Measurements from ENCODE around the gene PPIL1.
"Not testable (repeated sequence)": the region's sequence is repeated elsewhere in the genome, so short reads cannot be mapped to it uniquely, and the experiment has no call there.

Gene PPIL1
- total RNA-seq: 7.3 to 29.8 (median 17.1) reads per million in 17 experiments

DNA sequence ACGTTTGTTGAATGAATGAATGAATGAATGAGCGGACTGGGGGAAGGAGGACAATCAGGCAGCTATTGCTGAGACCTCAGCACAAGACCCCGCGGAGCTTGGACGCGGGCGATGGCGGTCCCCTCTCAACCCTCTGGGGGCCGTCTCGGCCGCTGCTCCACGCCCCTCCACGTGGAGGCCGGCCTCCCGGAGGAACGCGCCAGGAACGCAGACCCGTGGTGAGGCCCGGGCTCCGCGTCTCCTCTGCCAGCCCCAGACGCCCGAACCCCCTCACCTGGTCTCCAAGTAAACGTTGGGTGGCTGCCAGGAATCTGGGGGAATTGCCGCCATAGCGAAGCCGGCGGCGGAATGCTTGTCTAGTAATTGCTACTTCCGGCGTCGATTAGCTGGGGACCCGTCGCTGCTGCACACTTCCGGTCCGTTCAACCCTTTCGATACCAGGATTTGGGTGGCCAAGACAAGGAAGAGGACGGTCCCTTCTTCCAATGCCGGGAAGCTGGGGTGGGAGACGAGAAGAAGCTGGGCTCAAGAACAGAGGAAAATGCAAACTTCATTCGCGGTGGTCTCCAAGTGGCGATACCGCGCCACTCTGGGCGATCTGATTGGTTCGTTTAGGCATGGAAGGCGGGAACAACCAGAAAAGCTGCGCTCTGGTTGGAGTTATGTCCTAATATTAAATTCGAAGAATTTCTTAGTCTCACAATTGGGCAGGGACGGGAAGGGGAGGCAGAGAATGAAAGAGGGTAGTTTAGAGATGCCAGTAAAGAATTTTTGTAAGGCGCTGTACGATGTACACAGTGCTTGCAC lies at the start of gene PPIL1:
Gene PPIL1 (minus strand): TSS at position 361 of the 807 bp plus-strand sequence. CDS start 31 bp downstream, at position 330.
- DNase-seq: peak; percentile 88 to 94 (median 92)

DNA sequence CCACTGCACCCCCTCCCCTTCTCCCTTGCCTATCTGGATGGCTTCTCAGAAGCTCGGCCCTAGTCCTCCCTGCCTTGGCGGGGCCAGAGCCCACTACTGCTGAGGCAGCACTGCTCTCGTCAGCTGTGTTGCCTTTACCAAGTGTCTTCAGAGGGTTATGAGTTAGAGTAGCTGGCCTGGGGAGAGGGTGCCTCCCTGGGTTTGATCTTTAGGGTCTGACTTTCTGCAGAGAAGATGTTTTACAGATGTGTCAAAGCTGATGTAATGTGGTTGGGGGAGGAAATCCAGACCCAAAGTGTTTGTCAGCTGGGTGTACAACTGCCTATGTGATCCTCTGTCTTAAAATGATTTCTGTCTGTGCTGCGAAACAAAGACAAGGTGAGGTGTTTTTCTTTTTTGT lies 49.5 kb upstream of the PPIL1 start:
- no peak for DNase-seq

DNA sequence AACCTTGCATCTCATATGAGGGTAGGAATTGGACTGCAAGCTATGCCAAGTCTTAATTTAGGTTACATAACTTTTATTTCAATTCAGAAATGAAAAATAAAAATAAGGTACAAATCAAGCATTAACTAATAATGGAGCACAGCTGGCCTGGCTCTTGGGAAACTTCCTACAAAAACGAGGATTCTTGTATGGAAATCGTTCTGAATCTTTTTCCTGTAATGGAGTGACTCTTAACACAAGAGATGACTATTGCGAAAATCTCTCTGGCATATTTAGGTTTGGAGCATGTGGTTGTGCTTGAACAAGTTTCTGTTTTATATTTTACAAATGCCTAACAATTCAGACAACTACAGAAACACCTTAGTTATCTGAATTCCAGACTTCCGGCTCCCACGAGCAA lies 45.9 kb upstream of the PPIL1 start:
- DNase-seq: no peak

DNA sequence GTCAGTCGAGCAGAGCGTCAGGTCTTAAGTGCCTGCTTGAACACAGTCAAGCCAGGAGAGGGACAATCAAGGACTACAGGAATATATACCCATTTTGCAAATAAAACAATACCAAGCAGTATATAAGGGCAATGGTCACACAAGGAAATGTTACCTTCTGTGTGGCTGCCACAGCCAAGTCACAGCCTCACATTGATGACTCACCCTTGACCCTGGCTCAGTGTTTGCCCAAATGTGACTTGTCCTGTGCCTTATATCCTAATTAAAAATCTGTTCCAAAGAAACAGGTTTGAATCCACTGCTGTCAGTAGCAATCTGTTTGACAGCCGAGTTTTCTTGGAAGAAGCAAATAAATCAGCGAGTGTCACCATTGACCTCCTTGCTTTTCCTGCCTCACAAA lies 45.4 kb upstream of the PPIL1 start:
- DNase-seq: no peak

DNA sequence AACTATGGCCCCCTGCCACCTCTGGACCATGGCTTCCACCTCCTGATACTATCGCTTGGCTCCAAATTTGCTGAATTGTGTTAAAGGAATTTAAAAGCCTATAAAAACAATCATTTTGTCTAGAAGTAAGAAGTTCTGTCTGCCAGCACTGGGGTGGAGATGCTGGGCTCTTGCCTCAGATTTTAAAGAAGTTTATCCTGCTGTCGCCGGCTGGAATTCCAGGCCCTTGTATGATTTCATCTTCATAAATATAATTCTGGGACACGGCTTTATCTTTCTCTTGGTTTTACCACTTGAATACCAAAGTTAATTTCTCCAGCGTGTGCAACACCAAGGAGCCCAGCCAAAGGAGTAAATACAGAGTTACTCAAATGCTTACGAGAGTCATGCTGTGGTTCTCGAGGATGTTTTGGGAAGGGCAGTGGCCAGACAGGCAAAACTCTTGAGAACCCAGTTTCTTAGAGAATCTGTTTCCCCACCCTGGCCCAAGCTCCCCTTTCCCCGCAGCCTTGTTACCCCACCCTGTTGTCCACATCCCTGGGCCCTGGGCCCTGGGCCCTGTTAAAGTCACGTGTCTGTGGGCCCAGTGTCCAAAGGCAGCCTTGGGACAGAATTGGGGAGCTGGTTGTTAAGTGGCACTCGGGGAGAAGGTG lies 43.1 kb upstream of the PPIL1 start:
- no peak for DNase-seq

DNA sequence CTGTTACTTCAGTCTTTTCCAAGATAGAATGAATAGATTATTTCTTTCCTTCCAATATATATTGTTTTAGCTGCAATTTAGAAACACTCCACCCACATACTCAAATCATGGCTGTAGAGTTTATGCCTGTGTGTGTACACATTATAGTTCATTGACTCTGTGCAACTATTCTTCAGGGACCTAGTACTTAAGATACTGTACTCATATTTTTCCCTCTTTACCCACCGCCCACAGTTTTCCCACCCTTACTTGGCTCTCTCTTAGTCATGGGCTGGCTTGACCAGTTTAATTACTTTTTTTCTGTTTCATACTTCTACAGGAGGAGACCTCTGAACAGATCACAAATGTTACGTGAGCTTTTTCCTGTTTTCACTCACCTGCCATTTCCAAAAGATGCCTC lies 41.5 kb upstream of the PPIL1 start:
- peak in 2 of 4 experiments; percentile 2 to 5 for DNase-seq

DNA sequence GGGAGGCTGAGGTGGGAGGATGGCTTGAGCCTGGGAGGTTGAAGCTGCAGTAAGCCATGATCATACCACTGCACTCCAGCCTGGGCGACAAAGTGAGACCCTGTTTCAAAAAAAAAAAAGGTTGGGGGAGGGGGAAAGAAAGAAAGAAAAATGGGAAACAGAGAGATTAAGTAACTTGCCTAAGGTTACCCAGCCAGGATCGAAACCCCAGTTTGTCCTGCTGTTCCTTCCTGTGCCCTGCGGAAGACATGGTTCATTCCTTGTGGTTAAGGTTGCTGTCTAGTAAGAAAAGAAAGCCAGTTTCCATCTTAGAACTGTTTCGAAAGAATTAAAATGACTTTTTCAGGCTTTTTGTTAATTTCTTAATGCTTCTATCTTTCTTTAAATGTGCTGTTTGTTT lies 41.0 kb upstream of the PPIL1 start:
- peak in 2 of 4 experiments; percentile 29 to 33 for DNase-seq

DNA sequence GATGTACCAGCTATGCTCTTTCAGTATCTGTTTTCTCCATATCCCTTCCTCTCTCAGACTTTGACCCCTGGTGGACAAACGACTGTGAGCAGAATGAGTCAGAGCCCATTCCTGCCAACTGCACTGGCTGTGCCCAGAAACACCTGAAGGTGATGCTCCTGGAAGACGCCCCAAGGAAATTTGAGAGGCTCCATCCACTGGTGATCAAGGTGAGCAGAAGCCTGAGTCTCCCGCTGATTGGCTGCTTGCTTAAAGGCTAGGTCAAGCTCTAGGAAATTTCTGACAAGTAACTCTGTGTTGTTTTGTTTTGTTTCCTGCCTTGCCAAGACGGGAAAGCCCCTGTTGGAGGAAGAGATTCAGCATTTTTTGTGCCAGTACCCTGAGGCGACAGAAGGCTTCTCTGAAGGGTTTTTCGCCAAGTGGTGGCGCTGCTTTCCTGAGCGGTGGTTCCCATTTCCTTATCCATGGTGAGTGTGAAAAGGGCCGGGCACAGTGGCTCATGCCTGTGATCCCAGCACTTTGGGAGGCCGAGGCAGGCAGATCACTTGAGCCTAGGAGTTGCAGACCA lies 39.7 kb upstream of the PPIL1 start:
- peak in 3 of 4 experiments; percentile 14 to 43 (median 17) for DNase-seq

DNA sequence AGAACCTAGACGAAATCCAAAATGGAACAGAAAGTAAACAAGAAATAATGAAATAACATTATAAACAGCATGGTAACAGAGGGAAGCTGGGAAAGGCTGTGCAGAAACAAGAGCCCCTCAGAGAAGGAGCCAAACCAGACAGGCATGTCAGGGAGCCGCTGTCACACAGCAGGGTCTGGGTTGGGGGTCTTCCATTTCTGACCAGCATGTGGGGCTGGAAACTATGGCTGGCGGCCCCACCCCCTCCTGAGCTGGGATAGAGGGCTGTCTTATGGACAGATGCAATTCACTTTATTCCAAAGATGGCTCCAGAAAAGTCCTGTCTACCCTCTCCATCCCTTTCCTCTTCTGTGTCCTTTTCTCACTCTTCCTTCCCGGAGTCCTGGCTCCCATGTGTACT lies 38.5 kb upstream of the PPIL1 start:
- no peak for DNase-seq

DNA sequence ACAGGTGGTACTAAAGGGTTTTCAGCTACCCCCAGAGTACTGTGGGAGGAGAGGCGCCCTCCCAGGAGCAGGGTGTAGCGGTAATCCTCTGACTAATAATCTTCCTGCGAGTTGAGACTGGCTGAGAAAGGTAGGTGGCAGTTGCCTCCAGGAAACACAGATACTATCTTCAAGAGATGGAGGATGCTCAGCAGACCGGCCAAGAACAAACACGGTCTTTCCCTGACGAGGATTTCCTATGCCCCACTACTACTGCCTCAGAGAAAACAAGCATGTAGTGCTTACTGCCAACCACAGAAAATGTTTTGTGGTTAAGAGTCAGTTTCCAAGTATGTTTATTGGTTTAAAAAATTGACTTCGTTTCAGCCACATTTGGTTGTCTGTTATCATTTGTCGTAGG lies 38.0 kb upstream of the PPIL1 start:
- DNase-seq: no peak

DNA sequence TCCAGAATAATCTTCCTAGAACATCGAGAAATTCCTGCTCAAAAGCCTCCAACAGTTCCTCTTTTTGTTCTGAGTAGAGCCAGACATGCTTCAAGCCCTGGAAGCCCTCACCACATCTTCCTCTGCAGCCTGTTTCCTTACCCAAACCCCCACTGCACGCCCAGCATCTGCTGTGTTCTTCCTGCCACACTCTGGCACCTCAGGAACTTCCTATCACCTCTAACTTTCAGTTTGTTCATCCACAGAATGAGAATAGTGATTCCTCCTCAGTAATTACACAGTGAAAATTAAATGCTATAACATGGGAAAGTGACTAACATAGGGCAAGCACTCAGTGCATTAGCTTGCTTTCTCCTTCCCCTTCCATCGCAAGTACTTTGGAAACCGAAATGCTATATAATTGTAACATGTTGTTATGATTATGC lies 37.4 kb upstream of the PPIL1 start:
- DNase-seq: peak; percentile 49 to 69 (median 60)

DNA sequence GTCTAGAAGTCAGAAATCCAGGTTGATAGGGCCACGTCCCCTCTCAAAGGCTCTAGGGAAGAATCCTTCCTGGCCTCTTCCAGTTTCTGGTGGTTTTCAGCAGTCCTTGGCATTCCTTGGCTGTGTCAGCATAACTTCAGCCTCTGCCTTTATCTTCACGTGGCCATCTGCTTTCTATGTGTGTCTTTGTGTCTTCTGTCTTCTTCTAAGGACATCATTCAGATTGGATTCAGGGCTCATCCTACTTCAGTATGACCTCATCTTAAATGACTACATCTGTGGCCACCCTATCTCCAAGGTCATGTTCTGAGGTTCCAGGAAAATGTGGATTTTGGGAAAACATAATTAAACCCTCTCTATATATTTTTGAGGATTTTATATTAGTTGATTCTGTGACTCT lies 34.1 kb upstream of the PPIL1 start:
- DNase-seq: no peak

DNA sequence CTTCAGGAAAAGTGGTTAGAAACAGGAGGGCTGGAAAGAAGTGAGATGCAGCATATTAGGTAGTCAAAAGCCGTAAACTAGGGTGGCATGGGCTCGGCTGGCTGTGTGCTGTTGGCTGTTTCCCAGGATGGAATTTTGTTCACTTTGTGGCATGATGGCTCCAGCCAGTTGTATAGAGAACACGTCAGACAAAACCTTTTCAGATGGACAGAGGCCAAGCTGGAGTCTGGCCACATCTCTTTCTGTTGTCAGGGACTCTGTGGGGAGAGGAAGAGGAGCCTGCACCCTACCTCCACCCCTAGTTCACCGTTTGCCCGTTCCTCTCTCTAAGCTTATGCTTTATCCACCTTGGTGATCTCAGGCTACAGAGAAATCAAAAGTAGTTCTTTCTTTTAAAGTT lies 33.2 kb upstream of the PPIL1 start:
- no peak for DNase-seq

DNA sequence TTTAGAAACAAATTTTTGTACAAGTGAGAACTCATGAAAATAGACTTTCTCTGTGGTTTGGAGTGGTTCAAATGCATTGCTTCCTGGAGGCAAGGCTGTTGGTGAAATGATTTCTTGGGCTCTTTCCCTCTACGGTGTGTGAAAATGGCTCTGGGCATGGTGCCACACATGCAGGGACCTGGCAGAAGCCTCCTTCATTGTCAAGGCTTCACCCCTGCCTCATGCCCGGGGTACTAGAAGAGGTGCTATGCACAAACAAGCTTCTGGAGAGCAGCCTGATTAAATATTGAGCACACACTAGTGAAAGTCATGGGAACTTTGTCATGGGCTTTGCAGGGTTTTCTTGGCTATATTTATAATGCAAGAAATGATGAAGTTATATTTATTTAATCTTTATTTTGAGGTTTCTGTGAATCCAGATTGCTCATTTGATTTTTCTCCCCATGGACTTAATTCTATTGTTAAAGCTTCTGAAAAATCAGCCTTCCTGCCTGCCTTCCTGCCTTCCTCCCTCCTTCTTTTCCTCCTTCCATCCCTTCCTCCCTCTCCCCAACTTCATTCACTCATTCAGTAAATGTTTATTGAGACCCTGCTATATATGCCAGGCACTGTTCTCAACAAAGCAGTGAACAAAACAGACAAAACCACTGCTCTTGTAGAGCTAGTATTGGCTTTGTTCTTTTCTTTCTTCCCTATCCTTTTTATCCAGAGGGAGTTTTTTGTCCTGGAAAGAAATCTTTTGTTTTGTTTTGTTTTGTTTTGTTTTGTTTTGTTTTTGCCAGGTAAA lies 32.1 kb upstream of the PPIL1 start:
- no peak for DNase-seq

DNA sequence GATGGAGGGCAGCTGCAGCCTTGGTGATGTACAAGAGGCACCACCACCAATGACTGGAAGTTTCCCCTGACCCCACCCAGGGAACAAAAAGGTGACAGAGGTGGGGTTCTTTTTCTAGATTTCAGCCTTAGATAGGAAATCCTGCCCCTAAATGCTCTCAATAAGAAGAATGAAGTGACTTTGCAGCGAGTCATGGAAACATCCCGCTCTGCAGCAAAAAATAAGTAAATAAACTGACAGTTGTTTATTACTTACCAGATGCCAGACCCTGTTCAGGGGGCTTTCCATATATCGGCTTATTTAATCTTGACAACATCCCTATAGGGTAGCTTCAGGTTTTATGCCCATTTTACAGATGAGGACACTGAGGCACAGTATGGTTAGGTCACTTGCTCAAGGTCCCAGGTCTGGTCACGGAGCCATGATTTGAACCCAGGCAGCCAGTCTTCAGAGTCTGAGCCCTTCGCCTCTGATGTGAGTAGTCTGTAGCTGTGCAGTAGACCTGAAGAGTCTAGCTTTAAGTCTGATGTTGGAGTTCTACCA lies 30.3 kb upstream of the PPIL1 start:
- DNase-seq: no peak

DNA sequence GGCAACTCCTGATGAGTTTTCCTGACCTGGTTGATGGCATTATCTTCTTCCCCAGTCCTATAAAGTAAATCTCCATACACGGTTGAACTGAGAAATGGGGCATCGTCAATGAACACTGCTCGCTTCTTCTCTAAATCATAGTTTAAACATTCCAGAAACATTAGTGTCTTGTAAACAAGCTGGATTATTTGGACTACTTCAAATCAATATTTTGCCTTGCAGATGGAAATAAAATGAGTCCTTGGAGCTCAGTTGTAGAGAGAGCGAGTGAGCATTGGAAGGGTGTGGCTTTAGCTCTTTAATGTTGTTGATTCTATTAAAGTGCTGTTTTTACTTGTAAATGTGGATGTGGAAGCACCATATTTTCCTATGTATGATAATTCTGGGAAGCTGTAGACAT lies 29.5 kb upstream of the PPIL1 start:
- DNase-seq: no peak

DNA sequence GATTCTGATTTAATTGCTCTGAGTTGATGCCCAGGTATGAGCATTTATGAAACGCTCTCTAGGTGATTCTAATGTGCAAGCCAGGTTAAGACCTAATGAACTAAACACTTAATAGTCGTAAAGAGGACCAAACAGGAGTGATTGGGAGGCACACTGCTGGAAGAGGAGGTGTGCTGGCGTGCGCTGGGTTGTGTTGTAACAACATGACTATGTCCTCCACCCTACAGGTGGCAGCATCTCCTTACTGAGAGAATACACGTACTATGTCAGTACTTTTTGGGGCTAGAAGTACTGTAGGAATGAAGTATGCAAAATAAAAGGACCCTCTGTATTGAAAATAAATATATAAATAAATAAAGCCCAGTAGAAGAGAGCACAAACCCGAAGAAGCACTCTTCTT lies 23.0 kb upstream of the PPIL1 start:
- no peak for DNase-seq

DNA sequence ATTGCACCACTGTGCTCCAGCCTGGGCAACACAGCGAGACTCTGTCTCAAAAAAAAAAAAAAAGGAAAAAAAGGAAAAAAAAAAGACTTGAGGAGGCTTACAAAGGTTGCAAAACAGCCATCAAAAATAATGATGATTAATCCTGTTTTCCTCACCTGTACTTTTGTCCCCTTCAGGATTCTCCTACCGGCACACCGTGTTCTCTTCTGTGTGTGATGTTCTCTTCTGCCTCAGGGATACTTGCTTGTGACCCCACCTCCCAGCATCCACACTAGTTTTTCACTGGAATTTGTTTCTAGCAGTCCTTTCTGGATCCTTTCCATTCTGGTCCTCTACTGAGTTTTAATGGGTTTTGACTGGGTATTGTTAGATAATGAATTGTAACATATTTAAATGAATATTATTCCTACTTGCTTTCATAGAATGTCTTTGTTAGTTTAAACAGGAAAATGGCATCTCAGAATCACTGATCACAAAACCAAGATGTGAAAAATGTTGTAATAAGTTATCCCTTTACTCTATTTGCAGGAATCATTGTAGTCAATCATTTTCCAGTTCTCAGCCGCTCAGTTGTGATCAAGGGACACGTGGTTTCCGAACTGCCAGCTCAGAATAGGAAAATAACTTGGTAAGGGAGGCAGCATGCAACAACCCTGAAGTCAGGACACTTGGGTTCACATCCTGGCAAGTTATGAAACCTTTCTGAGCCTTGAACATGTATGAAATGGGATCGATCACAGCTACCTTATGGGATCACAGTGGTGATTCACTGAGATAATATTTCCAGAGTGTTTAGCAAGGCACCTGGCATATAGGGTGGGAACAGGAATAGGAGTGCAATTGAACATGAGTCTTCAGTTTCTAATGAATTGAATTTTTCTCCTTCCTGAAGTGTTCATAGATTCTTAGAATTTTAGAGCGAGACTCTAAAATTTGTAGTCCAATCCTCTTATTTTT lies 19.7 kb upstream of the PPIL1 start:
- no peak for DNase-seq

DNA sequence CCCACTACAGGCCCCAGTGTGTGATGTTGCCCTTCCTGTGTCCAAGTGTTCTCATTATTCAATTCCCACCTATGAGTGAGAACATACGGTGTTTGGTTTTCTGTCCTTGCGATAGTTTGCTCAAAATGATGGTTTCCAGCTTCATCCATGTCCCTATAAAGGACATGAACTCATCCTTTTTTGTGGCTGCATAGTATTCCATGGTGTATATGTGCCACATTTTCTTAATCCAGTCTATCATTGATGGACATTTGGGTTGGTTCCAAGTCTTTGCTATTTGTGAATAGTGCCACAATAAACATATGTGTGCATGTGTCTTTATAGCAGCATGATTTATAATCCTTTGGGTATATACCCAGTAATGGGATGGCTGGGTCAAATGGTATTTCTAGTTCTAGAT lies 16.6 kb upstream of the PPIL1 start:
- DNase-seq: not testable (repeated sequence)

DNA sequence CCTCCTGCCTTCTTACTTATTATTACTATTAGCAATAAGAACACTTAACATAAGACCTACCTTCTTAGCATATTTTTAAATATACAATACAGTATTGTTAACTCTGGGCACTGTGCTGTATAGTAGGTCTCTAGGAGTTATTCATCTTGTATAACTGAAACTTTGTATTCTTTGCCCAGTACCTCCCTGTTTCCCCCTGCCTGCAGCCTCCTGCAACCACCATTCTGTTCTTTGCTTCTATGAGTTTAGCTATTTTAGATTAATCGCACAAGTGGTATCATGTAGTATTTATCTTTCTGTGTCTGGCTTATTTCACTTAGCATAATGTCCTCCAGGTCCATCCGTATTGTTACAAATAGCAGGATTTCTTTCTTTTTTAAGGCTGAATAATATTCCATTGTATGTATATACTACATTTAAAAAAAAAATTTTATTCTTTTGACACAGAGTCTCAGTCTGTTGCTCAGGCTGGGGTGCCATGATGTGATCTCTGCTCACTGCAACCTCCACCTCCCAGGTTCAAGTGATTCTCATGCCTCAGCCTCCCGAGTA lies 15.6 kb upstream of the PPIL1 start:
- no peak for DNase-seq
